ENCODE measurements around the gene CTNNA2. TPM values are rescaled to one million over a fixed set of nuclear protein-coding genes. Genes with fewer than 3 reads are reported as not detected.

The CTNNA2 gene
- total RNA-seq, 1 experiment from 2014 or later: 5.5 TPM

- H2AFZ ChIP-seq (ENCODE audit: low read length): no peak overlapping the region
- H2BK15ac ChIP-seq (ENCODE audit: low read depth, low read length): no peak overlapping the region
- no peak for TF ChIP-seq CTCF (conservative IDR thresholded peaks at IDR 0.05)
- no CpG with 5 or more reads among the region's 2 CpGs for WGBS (ENCODE audit: extremely low coverage, insufficient read length, low lambda C conversion rate)
- no peaks in the 10 kb centered on the region for H3K79me2 ChIP-seq (ENCODE audit: insufficient read depth, low read length)
- H3K4me1 ChIP-seq (ENCODE audit: insufficient read depth, low read length): no peaks in the 10 kb centered on the region
- H3K27me3 ChIP-seq (ENCODE audit: insufficient read depth, low read length): no peaks in the 10 kb centered on the region
- H3K9me3 Mint-ChIP-seq: no peaks in the 10 kb centered on the region
- H2BK120ac ChIP-seq (ENCODE audit: low read depth, low read length, poor library complexity, severe bottlenecking): no peak overlapping the region
- no peak overlapping the region for H2AK5ac ChIP-seq (ENCODE audit: insufficient read length, low read length)
- no peak overlapping the region for H3K14ac ChIP-seq (ENCODE audit: insufficient read depth, low read length)
- no peak overlapping the region for H3K4me3 Mint-ChIP-seq
- H3K4ac ChIP-seq (ENCODE audit: low read depth, low read length): no peak overlapping the region
- no peak overlapping the region for H2BK5ac ChIP-seq (ENCODE audit: insufficient read length, low read length)
- no peak overlapping the region for H4K91ac ChIP-seq (ENCODE audit: insufficient read length, low read depth, low read length)
- no peaks in the 10 kb centered on the region for H4K20me1 ChIP-seq (ENCODE audit: control insufficient read depth, insufficient read depth, insufficient read length)
- H3K56ac ChIP-seq (ENCODE audit: insufficient read length, low read depth, low read length): no peak overlapping the region
- no peak overlapping the region for H2BK12ac ChIP-seq (ENCODE audit: insufficient read length, low read depth, low read length)
- no peak overlapping the region for H3K18ac ChIP-seq (ENCODE audit: insufficient read length, low read depth, low read length)
- no peaks in the 10 kb centered on the region for H3K79me1 ChIP-seq (ENCODE audit: insufficient read depth, low read depth, low read length, poor library complexity, severe bottlenecking)
- no peak overlapping the region for H3K27ac Mint-ChIP-seq
- H4K8ac ChIP-seq (replicated peaks; ENCODE audit: insufficient read length, low read depth, low read length): no peak overlapping the region
- no peak overlapping the region for H3T11ph ChIP-seq (ENCODE audit: low read length)
- no peak overlapping the region for H3K4me2 ChIP-seq (ENCODE audit: insufficient read depth, insufficient read length, low read length)
- H3K36me3 Mint-ChIP-seq (ENCODE audit: insufficient read depth in 1 of 3, low read depth in 3 of 3): no peaks in the 10 kb centered on the region
- H3K9ac ChIP-seq (ENCODE audit: extremely low read depth, insufficient read length, low read length): no peak overlapping the region
- H3K27me3 Mint-ChIP-seq (ENCODE audit: low read depth): no peaks in the 10 kb centered on the region
- DNase-seq: no peak
- H3K9me3 ChIP-seq (ENCODE audit: control insufficient read depth, low read depth, low read length): no peaks in the 10 kb centered on the region
- no peak overlapping the region for H3K27ac ChIP-seq (ENCODE audit: insufficient read length, low read depth, low read length)
- no peak overlapping the region for H3K23ac ChIP-seq (ENCODE audit: insufficient read length, low read depth, low read length)
- H2BK20ac ChIP-seq (ENCODE audit: low read depth, low read length, poor library complexity, severe bottlenecking): no peak overlapping the region
- H4K5ac ChIP-seq (ENCODE audit: insufficient read length, low read depth, low read length): no peak overlapping the region
- H3K4me1 Mint-ChIP-seq: no peaks in the 10 kb centered on the region
- no peaks in the 10 kb centered on the region for H3K23me2 ChIP-seq (ENCODE audit: insufficient read length, low read depth, low read length, poor library complexity, severe bottlenecking)
Measured at GRCh38 chr2:80040226-80040625, 527.4 kb downstream of the CTNNA2 start.

Measured in H9 (cell line).